Left ventricle myocardium inferior (tissue), 1 donor: ENCODE data around the gene GLRX2. TPM values are rescaled to one million over a fixed set of nuclear protein-coding genes. Genes with fewer than 3 reads are reported as not detected.

Experiments used
- DNase-seq: peaks from one replicate; pipeline ENCODE4 v3.0.0-alpha.2; 2020
- H3K27ac ChIP-seq: fragments of 200-600 bp; replicated peaks from 2 replicates; pipeline ENCODE4 v1.8.0; 2021
- H3K27me3 ChIP-seq: fragments of 200-600 bp; 2 replicates; pipeline ENCODE4 v1.8.0; 2021; ENCODE audit warnings: low read depth
- H3K36me3 ChIP-seq: fragments of 200-600 bp; 2 replicates; pipeline ENCODE4 v1.8.0; 2021
- H3K4me1 ChIP-seq: fragments of 200-600 bp; 2 replicates; pipeline ENCODE4 v1.8.0; 2021
- H3K4me3 ChIP-seq: fragments of 200-600 bp; 2 replicates; pipeline ENCODE4 v1.8.0; 2021; ENCODE audit warnings: mild to moderate bottlenecking, moderate library complexity
- H3K9me3 ChIP-seq: fragments of 200-600 bp; replicated peaks from 2 replicates; pipeline ENCODE4 v1.8.0; 2021
- CTCF ChIP-seq: fragments of 200-600 bp; IDR thresholded peaks from 2 replicates; pipeline ENCODE4 v1.8.0; 2021; ENCODE audit warnings: antibody characterized with exemption, mild to moderate bottlenecking, borderline replicate concordance
- intact Hi-C: fragments of 100-400 bp; cut with micrococcal nuclease; formaldehyde crosslinking; loops from one replicate; pipeline ENCODE4 v1.11.0; 2022
- total RNA-seq: library from RNA; stranded (reverse); fragmentation: NEBNext Ultra II Directional; extraction: Animal tissue kit (Norgen Biotek cat#: 25700); gene quantifications from one replicate; pipeline ENCODE4 v1.2.1, GENCODE V29; 2021
- donor health status: DM: no; HTN: yes; CAD: no; lungs with severe emphysema.

The GLRX2 gene
- total RNA-seq, 1 donor from 2014 or later: 31.8 TPM

GRCh38 chr1:193070942-193071341 is 34.3 kb downstream of the GLRX2 start:
- no peak for DNase-seq
- Histone ChIP-seq H3K4me1 (peaks cover 64% of the 10 kb centered on the region), H3K27me3 (no peaks in the 10 kb centered on the region), H3K27ac (peak overlapping the region; percentile 24), H3K9me3 (no peaks in the 10 kb centered on the region), H3K4me3 (no peak overlapping the region), H3K36me3 (peaks cover 10% of the 10 kb centered on the region)
- intact Hi-C loops: no loop called here
- TF ChIP-seq CTCF: no peak

GRCh38 chr1:193070386-193070753 is 34.8 kb downstream of the GLRX2 start:
- no peaks in the 10 kb centered on the region for H3K9me3 ChIP-seq
- no peak for TF ChIP-seq CTCF
- H3K36me3 ChIP-seq: peaks cover 10% of the 10 kb centered on the region
- H3K4me3 ChIP-seq: no peak overlapping the region
- H3K27me3 ChIP-seq: no peaks in the 10 kb centered on the region
- H3K27ac ChIP-seq: peak overlapping the region; percentile 24
- peaks cover 64% of the 10 kb centered on the region for H3K4me1 ChIP-seq
- intact Hi-C loops: no loop called here
- DNase-seq: no peak

GRCh38 chr1:193069748-193070385 is 35.3 kb downstream of the GLRX2 start:
- DNase-seq: no peak
- Histone ChIP-seq H3K27ac (peak overlapping the region; percentile 24), H3K27me3 (no peaks in the 10 kb centered on the region), H3K4me3 (no peak overlapping the region), H3K36me3 (peaks cover 10% of the 10 kb centered on the region), H3K4me1 (peaks cover 68% of the 10 kb centered on the region), H3K9me3 (no peaks in the 10 kb centered on the region)
- intact Hi-C loops: no loop called here
- TF ChIP-seq CTCF: no peak

GRCh38 chr1:193068013-193068412 is 37.2 kb downstream of the GLRX2 start:
- Histone ChIP-seq H3K9me3 (no peaks in the 10 kb centered on the region), H3K36me3 (peaks cover 5% of the 10 kb centered on the region), H3K4me3 (no peak overlapping the region), H3K27me3 (no peaks in the 10 kb centered on the region), H3K4me1 (peaks cover 83% of the 10 kb centered on the region), H3K27ac (no peak overlapping the region)
- DNase-seq: no peak
- no peak for TF ChIP-seq CTCF
- intact Hi-C loops: no loop called here

GRCh38 chr1:193066606-193067005 is 38.6 kb downstream of the GLRX2 start:
- H3K27me3 ChIP-seq: no peaks in the 10 kb centered on the region
- H3K4me3 ChIP-seq: no peak overlapping the region
- no peak overlapping the region for H3K27ac ChIP-seq
- TF ChIP-seq CTCF: no peak
- intact Hi-C loops: no loop called here
- peaks cover 89% of the 10 kb centered on the region for H3K4me1 ChIP-seq
- no peaks in the 10 kb centered on the region for H3K9me3 ChIP-seq
- DNase-seq: no peak
- peaks cover 5% of the 10 kb centered on the region for H3K36me3 ChIP-seq
